ENCODE measurements around the gene UBE2J2. TPM values are rescaled to one million over a fixed set of nuclear protein-coding genes. Genes with fewer than 3 reads are reported as not detected.

UBE2J2 gene
- total and polyA plus RNA-seq, 2 experiments from 2014 or later: 47.1 to 70.2 TPM

GRCh38 chr1:1213345-1214265 is 60.0 kb downstream of the UBE2J2 start, which contains the start of gene TNFRSF4:
Gene TNFRSF4 (minus strand): TSS chr1:1214153. CDS start chr1:1214127, 26 bp downstream.
- Mint-ChIP-seq H3K27ac (no peak within 1 kb of the TSS), H3K9me3 (no peaks in the 10 kb centered on the region), H3K27me3 (ENCODE audit: insufficient read depth, low read depth, poor library complexity) (peaks cover 9% of the 10 kb centered on the region), H3K36me3 (ENCODE audit: low read depth) (peaks cover 12% of the 10 kb centered on the region; the same call in 2 of the 3 replicates), H3K4me3 (no peak within 1 kb of the TSS), H3K4me1 (no peaks in the 10 kb centered on the region)
- Histone ChIP-seq H3K36me3 (ENCODE audit: insufficient read depth) (peaks cover 4% of the 10 kb centered on the region; the same call in 1 of the 2 replicates), H3K27ac (ENCODE audit: low read depth) (no peak within 1 kb of the TSS), H3K4me3 (no peak within 1 kb of the TSS), H3K79me2 (replicated peaks; ENCODE audit: insufficient read depth) (no peaks in the 10 kb centered on the region), H4K20me1 (replicated peaks; ENCODE audit: insufficient read depth) (no peaks in the 10 kb centered on the region; the same call in 1 of the 2 replicates), H3K4me2 (no peak within 1 kb of the TSS), H3F3A (replicated peaks; ENCODE audit: low read depth) (no peaks in the 10 kb centered on the region), H2AFZ (no peak within 1 kb of the TSS), H3K9me2 (ENCODE audit: insufficient read depth) (no peaks in the 10 kb centered on the region), H3K4me1 (ENCODE audit: insufficient read depth) (no peaks in the 10 kb centered on the region), H3K27me3 (ENCODE audit: insufficient read depth) (no peaks in the 10 kb centered on the region)
- no peak for TF ChIP-seq ZNF331 (CRISPR knock-in tag; IDR thresholded peaks at IDR 0.05; ENCODE audit: low read depth)
- TF ChIP-seq CTCF (conservative IDR thresholded peaks at IDR 0.05; ENCODE audit: low read depth in 2 of 2): no peak
- no peak for TF ChIP-seq JUNB (IDR thresholded peaks at IDR 0.05; ENCODE audit: unreplicated experiment)
- TF ChIP-seq POLR2AphosphoS5 (IDR thresholded peaks at IDR 0.05; ENCODE audit: low read depth): no peak
- no peak for TF ChIP-seq CREB1 (CRISPR knock-in tag; IDR thresholded peaks at IDR 0.05; ENCODE audit: low read depth)
- no peak for TF ChIP-seq EZH2phosphoT487 (IDR thresholded peaks at IDR 0.05; ENCODE audit: unreplicated experiment)
- no peak for TF ChIP-seq NANOG (IDR thresholded peaks at IDR 0.05; ENCODE audit: borderline replicate concordance)
- no peak for TF ChIP-seq REST (IDR thresholded peaks at IDR 0.05; ENCODE audit: unreplicated experiment)
- no peak for TF ChIP-seq ZNF462 (CRISPR knock-in tag; IDR thresholded peaks at IDR 0.05)
- TF ChIP-seq ETS1 (IDR thresholded peaks at IDR 0.05): no peak
- no peak for TF ChIP-seq STAT1 (IDR thresholded peaks at IDR 0.05; ENCODE audit: unreplicated experiment)
- no peak for TF ChIP-seq EZH2 (IDR thresholded peaks at IDR 0.05; ENCODE audit: low read depth, unreplicated experiment)
- TF ChIP-seq ZNF114 (CRISPR knock-in tag; IDR thresholded peaks at IDR 0.05): no peak
- DNase-seq (ENCODE audit: low spot score) (no peak), ATAC-seq (peak; percentile 28)

Data from GM23338 (cell line).